AG08395 (cell line): ENCODE data around the gene NXPH4.
A peak's percentile ranks its signal among the peaks of the same experiment; 100 is the strongest.

Experiments used
- DNase-seq: peaks from one replicate; pipeline ENCODE4 v3.0.0; 2012; ENCODE audit warnings: mixed read lengths, low spot score

Gene NXPH4

GRCh38 chr12:57243521-57244311 lies 27.1 kb downstream of the NXPH4 start:
- DNase-seq: peak; percentile 76

- no peak for DNase-seq
Measured at GRCh38 chr12:57244312-57244696, 27.7 kb downstream of the NXPH4 start.

DNA sequence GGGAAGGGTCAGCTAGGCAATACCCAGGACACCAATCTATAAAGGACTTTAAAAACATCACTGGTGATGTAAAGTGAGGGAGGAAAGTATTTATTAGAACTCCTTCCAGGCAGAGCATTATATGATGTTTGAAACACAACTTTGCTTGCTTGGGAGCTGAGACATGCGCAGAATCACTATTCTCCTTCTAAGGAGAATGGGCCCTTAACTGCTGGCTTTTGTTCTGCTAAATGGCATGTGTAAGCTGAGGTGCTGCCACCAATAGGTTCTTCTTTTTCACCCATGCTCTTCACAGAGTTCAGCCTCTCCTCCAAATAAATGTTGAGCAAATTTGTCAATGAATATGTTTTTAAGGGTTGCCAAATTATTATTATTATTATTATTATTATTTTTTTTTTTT lies 30.4 kb downstream of the NXPH4 start:
- DNase-seq: no peak

DNA sequence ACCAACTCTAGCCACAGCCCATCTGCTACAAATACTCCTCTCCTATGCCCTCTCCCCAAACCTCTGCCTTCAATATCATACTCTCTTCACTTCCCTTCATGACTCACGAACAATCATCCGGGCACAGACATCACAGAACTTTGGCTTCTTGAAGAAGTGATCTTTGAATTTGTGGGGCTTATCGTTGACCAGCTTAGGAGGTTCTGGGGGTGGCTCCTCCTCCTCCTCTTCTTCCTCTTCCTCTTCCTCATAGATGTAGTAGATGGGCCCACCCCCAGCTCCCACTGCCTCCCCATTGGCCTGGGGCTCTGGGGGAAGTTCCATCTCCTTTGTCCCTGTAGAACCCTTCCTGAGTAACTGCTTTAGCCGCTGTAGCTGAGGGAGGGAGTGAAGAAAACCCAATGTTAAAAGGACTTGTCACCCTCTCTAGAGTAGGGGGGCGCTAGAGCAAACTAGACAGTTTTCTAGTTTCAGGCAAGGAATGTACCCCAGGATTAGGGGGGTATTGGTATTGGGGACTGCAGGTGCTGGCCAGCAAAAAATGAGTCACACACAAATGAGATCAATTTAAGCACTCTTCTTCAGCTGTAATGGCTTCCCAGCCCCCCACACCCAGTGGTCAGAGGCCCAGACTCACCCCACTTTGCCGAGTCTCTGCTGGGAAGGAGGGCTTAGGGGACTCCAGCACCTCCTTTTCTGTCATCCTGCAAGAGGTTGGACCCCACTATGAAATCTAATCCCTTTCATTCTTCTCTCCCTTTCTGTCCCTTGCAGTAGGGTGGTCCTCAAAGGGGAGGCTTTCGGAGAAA lies 32.5 kb downstream of the NXPH4 start:
- DNase-seq: no peak

GRCh38 chr12:57250541-57250940 lies 33.9 kb downstream of the NXPH4 start:
- no peak for DNase-seq

GRCh38 chr12:57250956-57251355 lies 34.4 kb downstream of the NXPH4 start, which contains the start of gene STAC3:
Gene STAC3, minus strand, starts transcription at chr12:57251187. Its CDS starts 1,551 bp downstream, at chr12:57249636.
- no peak for DNase-seq

DNA sequence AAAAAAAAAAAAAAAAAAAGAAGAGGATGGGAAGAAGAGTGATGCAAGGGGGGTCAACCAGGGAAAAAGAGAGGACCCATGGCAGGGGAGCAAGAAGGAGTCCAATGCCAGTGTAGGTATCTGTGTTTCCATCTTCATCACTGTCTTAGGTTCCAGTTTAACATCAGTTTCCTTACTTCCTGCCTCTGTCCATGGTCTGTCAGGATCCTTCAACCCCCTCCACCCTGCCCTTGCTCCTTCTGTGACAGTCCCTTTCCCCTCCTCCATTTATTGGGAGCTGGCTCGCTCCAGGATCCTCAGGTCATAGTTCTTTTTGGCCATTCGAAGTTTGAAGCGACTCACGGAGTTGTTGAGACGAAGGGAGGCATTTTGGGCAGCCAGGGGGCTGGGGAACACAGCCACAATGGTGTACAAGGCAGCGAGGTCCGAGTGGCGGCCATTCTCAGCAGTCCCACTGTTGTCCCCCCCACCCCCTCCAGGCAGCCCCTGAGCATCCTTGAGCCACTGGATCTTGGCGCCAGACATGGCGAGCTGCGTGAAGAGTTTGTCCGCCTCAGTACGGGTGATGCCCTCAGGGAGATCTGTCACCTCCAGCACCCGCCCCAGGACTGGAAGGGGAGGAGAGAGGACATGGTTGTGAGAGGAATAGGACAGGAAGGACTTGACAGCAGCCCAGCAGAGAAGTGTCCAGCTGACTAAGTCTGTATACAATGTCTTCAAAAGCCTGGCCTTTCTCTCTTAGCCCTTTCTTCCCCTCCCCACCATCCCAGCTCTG lies 38.1 kb downstream of the NXPH4 start:
- DNase-seq: no peak

GRCh38 chr12:57255916-57256315 lies 39.3 kb downstream of the NXPH4 start:
- no peak for DNase-seq

DNA sequence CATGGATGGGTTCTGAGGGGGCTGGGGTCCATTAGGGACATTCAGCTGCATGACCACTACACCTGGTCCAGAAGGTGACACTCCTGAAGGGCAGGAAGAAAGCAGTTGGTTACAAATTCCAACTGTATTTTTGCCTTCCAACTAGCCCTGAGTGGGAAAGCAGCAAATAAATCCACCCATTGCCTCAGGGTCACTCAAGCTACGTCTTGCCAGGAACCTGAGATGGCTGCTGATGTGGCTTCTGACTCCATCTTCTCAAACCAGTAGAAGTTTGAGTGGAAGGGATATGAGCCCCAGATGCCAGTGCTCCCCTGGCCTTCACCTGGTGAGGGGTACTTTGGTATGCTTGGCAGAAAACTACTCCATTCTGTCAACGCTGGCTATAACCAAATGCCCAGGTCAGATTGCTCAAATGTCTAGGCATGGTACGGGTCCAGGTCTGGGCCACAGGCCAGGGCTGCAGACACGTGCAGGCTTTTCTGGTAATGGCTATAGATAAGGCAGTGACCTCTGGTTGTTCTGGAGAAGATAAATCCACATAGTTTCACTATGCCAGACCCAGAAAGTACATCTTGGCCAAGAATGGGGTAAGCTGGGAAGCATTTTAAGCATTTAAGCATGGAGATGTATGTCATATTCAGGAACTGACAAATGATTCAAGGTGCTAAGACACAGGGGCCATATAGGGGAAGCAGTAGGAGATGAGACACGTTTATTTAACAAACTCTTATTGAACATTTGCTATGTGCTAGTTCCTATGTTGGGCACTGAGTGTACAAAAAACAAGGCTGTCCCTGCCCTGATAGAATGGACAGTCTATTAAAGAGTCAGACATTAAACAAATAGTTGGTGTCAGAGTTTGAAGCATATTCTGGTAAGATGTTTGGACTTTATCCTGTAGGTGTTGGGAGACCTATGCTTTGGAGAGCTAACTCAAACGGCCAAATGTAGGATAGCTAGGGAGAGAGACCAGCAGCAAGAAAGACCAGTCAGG lies 42.7 kb downstream of the NXPH4 start:
- no peak for DNase-seq

- DNase-seq: no peak
Measured at GRCh38 chr12:57260366-57260765, 43.8 kb downstream of the NXPH4 start.

GRCh38 chr12:57261428-57261865 lies 44.9 kb downstream of the NXPH4 start:
- DNase-seq: no peak

GRCh38 chr12:57262126-57262822 lies 45.7 kb downstream of the NXPH4 start:
- no peak for DNase-seq

- no peak for DNase-seq
Measured at GRCh38 chr12:57263096-57263495, 46.5 kb downstream of the NXPH4 start.

DNA sequence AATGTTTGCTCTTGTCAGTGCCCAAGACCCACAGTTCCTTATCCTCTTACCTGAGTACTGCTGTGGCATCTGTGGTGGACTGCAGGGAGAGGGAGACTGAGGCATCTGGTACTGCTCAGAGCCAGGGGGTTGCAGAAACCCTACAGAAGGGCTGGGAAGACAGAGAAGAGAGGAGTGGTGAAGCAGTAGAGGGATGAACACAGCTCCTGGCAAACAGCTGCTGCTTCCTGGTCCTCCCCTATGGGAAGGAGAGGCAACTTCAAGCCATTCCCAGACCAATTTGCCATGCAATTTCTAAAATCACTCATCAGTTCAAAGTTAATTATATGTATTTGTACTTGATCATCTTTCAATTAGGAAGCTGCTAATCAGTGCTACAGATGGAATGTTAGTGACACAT lies 50.1 kb downstream of the NXPH4 start:
- DNase-seq: no peak

GRCh38 chr12:57268264-57268663 lies 51.7 kb downstream of the NXPH4 start:
- DNase-seq: no peak

DNA sequence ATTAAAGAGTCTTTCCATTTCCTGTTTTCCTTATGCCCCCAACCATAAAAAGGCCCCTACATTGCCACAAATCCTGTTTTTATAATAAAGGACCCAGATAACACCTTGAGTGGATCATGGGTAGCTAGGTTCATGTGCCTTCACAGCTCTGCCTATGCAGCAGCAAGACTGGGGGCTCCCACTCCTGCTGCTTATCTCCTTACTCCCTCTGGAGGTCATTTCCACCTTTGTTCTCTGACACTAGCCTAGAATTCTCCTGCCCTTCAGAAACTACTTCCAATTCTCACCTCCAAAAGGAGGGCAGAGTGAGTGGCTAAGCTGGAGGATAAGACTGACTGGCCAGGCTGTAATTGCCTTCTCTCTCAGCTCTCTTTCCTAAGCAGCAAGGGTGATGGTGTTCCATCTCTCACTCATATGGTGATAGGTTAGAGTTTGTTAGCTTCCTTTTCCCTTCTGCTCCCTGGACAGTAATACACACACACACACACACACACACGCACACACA lies 54.4 kb downstream of the NXPH4 start:
- no peak for DNase-seq

DNA sequence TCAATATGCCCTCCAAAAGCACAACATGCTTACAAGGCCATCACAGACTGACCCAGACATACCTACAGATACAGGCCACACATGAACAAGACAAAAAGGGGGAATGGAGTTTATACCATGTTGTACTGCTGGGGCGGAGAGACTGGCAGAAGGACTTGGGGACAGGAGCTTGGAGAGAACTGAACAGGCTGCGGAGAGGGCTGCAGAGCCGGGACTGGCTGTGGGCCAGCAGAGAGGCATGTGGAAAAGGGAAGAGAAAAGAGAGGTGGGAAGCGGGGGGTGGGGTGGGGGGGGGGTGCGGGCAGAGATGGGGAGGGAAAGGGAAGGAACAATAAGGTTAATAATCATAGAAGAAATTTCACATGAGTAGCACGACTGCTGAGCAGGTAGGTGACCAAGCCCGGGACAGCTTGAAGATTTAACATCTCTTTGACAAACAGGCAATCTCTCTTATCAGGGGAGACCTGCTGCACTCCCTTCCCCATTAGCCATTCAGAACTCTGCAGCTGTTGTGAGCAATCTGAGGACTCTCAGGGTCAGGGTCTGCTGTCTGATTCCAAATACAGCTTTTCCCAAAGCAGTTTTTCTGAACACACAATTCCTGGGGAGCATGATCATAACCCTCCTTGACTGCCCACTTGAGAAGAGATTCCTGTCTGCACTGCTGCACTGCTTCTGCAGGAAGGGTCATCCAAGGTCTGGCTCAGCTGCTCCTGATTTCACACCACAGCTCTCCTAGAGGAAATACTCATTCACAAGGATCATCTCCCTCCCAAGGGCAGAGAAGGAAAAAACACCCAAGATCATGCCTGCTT lies 56.0 kb downstream of the NXPH4 start:
- peak; percentile 49 for DNase-seq

DNA sequence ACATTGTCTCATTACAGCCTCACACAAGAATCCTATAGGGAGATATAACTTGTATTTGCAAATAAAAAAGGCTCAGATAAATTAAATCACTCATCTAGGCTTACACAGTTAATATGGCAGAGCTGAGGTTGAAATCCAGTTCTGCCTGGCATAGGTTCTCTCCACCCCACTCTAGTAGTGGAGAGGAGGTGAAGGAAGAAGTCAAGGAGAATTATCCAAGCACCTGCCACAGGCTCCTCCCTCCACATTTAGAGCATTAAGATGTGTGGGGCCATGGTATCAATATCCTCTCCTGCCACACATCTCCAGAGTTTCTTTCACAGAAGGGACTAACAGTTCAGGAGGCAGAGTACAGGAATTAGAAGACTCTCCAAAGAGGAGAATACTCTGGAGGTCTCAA lies 56.9 kb downstream of the NXPH4 start:
- no peak for DNase-seq
